HPDE6-E6E7 (cell line): ENCODE data around the gene PCNX1.
"Not testable (repeated sequence)": the region's sequence is repeated elsewhere in the genome, so short reads cannot be mapped to it uniquely, and the experiment has no call there.

Source experiments
- DNase-seq: peaks from one replicate; pipeline ENCODE4 v3.0.0; 2011; ENCODE audit warnings: missing footprints; ENCODE audit errors: extremely low spot score

PCNX1 gene

DNA sequence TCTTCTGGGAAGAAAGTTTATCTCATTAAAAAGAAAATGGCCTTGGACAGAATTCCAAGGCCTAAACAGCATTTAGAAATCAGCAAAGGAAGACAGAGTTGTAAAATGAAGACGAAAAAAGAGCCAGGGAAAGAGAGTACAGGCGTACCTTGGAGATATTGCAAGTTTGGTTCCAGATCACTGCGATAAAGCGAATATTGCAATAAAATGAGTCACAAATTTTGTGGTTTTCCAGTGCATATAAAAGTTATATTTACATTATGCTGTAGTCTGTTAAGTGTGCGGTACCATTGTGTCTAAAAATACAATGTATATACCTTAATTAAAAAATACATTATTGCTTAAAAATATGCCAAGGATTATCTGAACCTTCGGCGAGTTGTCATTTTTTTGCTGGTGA is 9.0 kb downstream of the PCNX1 start:
- DNase-seq, result no peak

DNA sequence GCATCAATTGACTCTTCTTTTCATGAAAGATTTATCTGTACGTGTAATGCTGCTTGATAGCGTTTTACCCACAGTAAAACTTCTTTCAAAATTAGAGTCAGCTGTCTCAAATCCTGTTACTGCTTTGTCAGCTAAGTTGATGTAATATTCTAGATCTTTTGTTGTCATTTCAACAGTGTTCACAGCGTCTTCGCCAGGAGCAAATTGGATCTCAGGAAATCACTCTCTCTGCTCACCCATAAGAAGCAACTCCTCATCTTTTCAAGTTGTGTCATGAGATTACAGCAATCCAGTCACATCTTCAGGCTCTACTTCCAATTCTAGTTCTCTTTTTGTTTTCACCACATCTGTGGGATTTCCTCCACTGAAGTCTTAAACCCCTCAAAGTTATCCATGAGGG is 9.5 kb downstream of the PCNX1 start:
- no peak for DNase-seq

DNA sequence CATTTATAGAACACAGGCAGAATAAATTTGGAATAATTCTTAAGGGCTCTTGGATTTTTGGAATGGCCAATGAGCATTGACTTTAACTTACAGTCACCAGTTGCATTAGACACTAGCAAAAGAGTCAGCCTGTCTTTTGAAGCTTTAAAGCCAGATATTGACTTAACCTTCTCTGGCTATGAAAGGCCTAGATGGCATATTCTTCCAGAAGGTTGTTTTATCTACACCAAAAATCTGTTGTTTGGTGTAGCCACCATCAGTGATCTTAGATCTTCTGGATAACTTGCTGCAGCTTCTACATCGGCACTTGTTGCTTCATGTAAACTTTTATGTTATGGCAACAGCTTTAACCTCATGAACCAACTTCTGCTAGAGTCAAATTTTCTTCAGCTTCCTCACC is 10.4 kb downstream of the PCNX1 start:
- DNase-seq, result no peak

DNA sequence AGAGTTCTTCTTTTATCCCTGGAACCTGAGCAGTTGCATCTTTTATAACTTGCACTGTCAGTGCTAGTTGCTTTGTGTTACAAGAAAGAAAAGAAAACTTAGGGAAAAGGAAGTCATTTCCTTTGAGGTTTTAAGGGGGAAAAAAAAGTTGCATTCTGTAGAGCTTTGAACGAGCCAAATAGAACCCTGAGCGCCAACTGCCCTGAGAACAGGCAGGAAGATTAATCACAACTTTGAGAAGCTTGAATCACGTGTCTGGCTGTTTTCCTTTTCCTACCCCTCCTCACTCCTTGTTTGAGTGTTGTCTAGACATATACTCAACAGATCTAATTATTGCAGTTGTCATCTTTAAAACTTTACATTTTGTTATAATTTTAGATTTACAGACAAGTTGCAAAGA is 12.5 kb downstream of the PCNX1 start:
- DNase-seq, result no peak

DNA sequence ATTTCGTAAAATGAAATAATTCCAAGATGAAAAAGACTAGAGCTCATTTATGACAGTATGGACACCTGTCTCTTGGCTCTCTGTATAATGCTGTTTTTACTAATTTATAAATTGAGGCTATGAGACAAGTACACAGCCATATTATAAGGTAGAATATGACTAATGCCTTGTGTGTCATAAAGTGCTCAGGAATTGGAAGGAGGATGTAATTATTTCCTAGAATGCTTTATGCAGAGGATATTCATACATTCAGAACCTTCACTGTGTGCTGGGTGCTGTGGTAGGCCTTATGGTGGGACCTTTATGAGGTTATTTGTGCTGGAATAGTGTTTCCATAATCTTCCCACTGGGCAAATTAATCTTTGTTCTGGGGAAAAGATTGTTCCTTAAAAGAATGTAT is 13.3 kb downstream of the PCNX1 start:
- no peak for DNase-seq

DNA sequence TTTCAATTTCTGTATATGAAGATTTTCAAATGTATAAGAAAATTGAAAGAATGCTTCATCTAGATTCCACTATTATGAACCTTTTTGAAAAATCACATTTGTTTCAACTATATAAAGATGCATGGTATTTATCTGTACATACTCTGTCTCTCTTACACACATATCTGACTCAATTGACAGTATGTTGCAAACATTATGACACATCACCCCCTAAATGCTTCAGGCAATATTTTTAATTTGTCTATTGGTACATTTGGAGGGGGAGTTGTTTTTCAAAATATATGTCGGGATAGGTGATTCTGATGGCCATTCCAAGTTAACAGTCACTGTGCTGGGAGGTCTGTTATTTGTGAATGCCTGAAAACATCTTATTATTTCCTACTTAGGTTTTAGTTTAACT is 14.4 kb downstream of the PCNX1 start:
- DNase-seq, result no peak

DNA sequence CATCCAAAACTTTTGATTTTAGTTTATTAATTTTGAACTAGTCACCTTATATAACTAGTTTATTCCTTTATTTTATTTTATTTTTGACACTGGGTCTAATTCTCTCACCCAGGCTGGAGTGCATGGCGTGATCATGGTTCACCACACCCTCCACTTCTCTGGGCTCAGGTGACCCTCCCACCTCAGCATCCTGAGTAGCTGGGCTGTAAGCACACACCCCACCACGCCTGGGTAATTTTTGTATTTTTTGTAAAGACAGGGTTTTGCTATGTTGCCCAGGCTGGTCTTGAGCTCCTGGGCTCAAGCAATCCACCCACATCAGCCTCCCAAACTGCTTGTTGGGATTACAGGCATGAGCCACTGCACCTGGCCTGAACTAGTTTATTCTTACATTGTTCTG is 17.3 kb downstream of the PCNX1 start:
- no peak for DNase-seq

DNA sequence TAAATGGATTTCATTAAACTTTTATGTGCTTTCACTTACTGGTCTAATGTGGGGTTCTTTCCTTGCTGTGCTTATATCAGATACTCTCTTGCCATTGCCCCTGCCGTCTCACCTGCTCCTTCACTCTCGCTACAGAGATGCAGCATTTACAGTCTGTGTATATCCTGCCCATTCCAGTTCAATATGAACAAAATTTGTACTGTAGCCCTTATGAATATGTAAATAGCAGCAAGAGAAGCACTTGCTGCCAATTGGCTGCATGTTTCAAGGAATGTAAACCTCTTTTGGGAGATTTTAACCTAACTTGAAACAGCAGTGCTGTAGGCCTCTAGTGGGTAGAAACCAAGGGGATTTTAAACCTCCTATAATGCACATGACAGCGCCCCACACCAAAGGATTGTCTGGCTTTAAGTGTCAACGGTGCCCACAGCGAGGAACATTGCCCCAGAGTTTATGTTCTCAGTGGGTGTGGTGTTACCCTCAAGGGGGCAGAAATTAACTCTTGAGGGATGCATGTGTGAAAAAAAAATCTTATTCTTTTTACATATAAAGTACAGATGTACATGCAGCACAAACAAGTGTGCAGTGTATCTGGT is 19.1 kb downstream of the PCNX1 start:
- no peak for DNase-seq

DNA sequence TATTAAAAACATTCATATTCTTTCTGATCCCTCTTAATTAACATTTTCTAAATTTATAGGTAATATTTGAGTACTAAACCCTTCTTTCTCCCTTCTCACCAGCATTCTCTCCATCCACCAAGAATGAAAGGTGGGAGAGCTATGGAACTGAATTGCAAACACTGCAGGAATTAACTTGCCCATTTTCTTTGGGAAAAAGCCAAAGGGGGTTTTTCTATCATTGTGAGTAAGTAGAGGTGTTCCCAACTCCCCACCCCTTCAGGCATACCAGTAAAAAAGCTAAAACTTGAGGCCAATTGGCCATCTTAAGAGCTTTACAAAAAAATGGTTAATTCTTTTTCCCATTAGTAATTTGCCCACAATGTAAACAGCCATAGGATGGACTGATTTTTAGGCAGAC is 23.7 kb downstream of the PCNX1 start:
- DNase-seq, result no peak

DNA sequence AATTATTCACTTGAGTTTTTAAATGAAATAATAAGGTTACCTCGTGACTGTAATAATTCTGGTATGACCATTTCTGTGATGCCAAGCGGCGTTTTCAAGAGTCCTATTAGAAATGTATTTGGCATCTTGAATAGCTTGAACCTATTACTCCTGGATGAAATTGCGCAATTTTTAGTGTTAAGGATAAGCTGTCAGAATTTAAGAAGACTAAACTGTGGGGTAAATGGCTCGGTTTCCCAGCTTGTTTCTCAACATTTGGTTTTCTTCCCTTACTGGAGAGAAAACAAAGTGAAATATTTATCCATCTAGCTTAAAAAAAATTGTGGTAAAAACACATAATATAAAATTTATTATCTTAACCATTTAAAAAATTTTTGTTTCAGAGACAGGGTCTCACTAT is 26.8 kb downstream of the PCNX1 start:
- DNase-seq, result no peak

DNA sequence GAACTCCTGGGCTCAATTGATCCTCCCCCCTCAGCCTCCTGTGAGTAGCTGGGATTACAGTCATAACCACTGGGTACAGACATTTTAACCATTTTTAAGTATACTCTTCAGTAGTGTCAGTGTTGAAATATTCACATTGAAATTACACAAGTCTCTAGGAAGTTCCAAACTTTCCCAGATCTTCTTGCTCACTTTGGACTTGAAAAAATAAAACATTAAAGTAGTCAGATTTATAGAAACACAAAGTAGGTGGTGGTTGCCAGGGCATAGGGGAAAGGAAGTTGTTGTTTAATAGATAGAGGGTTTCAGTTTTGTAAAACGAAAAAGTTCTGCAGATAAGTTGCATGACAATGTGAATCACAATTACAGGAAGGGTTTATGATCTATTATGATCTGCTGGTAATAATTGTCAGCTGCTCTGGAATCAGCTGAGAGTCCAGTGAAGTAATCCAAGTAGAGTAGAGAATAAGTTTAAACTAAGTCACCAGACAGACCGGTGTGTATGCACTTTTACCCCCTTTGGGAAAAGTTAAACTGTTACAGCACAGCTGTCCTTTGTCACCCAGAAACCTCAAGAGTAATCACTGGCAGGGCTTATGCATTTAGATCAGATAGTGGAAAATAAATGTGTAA is 27.4 kb downstream of the PCNX1 start:
- DNase-seq, result no peak

DNA sequence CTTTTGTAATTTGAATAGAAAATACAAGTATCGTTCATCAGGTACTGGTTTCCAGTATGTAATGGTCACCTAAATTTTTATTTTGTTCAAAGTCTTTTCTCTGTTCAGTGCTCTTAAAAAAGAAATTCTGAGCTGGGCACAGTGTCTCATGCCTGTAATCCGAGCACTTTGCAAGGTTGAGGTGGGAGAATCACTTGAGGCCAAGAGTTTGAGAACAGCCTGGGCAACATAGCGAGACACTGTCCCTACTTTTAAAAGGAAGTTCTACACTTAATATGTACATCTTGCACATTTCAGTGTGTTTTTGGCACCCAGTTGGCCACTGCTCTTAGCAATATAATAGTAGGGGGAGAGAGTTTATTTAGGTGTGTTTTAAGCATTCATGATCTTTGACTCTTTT is 27.9 kb downstream of the PCNX1 start:
- DNase-seq, result no peak

DNA sequence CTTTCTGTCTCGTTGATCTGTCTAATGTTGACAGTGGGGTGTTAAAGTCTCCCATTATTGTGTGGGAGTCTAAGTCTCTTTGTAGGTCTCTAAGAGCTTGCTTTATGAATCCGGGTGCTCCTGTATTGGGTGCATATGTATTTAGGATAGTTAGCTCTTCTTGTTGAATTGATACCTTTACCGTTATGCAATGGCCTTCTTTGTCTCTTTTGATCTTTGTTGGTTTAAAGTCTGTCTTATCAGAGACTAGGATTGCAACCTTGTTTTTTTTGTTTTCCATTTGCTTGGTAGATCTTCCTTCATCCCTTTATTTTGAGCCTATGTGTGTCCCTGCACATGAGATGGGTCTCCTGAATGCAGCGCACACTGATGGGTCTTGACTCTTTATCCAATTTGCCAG is 32.4 kb downstream of the PCNX1 start:
- not testable (repeated sequence) for DNase-seq

DNA sequence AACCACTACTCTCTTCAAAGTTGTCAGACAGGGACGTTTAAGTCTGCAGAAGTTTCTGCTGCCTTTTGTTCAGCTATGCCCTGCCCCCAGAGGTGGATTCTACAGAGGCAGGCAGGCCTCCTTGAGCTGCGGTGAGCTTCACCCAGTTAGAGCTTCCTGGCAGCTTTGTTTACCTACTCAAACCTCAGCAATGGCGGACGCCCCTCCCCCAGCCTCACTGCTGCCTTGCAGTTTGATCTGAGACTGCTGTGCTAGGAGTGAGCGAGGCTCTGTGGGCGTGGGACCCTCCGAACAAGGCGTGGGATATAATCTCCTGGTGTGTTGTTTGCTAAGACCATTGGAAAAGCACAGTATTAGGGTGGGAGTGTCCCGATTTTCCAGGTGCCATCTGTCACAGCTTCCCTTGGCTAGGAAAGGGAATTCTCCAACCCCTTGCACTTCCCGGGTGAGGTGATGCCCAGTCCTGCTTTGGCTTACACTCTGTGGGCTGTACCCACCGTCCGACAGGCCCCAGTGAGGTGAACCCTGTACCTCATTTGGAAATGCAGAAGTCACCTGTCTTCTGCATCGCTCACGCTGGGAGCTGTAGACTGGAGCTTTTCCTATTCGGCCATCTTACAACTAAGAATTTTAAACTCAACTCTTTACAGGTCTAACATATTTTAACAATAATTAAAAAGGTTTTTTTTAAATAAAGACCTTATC is 34.5 kb downstream of the PCNX1 start:
- not testable (repeated sequence) for DNase-seq

DNA sequence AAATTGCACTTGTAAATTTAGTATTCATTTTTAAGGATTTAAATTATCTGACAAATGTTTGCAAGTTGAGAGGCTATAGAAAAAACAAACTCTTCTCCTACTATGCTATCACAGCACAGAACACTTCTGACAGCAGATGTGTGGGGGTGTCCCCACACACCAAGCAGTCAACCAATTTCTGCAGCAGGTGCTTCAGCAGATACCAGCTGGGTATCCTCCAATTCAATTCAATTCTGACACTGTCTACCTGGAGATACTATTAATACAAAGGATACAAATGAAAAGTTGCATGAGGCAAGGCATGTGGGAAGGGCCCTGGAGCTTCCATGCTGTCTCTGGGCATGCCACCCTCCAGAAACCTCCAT is 35.1 kb downstream of the PCNX1 start:
- no peak for DNase-seq

DNA sequence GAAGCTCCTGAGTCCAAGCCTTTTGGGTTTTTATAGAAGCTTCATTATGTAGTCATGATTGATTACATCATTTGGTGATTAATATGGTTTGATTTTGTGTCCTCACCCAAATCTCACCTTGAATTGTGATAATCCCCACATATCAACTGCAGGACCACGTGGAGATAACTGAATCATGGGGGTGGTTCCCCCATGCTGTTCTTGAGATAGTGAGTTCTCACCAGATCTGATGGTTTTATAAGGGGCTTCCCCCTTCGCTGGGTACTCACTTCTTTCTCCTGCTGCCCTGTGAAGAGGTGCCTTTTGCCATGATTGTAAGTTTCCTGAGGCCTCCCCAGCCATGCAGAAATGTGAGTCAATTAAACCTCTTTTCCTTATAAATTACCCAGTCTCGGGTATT is 35.5 kb downstream of the PCNX1 start:
- DNase-seq, result not testable (repeated sequence)

DNA sequence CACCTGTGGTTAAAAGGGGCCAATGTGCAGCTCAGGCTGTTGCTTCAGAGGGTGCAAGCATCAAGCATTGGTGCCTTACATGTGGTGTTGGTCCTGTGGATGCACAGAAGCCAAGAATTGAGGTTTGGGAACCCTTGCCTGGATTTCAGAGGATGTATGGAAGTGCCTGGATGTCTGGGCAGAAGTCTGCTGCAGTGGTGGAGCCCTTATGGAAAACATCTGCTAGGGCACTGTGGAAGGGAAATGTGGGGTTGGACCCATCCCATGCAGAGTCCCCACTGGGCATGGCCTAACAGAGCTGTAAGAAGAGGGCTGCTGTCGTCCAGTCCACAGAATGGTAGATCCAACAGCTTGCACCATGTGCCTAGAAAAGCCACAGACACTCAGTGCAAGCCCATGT is 36.6 kb downstream of the PCNX1 start:
- no peak for DNase-seq

DNA sequence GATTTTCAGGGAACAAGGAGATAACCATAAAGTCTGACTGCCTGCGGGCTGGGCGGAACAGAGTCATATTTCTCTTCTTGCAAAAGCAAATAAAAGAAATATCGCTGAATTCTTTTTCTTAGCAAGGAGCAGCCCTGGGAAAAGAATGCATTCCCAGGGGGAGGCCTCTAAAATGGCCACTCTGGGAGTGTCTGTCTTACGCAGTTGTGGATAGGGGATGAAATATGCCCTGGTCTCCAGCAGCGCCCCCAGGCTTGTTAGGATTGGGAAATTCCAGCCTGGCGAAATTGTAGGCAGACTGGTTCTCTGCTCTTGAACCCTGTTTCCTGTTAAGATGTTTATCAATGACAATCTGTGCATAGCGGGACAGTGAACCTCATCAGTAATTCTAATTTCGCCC is 40.5 kb downstream of the PCNX1 start:
- no peak for DNase-seq

DNA sequence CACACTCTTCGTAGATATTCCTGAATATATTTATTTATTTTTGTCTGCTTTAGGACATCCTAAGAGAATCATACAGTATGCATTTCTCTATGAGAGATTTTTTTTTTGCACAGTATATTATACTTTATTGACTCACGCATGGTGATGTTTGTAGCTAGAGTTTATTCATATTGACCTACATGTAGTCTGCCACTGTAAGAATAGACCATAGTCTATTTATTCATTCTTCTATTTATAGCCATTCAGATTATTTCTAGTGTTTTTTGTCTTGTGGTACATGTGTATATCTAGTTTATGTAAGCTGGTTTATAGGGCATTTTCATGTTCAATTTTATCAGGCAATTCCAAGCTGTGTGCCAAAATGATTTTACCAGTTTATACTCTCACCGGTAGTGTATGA is 45.2 kb downstream of the PCNX1 start:
- no peak for DNase-seq

DNA sequence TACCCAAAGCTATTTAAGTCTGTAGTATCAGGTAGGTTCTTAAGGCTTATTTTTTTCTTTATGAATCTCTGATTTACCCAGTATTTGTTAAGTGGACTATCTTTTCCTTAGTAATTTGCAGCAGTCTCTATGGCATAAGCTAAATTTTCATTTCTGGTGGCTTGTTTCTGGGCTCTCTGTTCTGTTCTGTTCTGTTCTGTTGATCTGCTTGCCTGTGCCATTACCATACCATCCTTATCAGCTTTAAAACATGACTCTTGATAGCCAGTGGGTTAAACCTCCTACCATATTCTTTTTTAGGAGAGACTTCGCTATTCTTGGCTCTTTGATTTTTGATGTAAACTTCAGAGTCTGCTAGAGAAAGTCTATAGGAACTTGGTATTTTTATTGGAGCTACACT is 46.8 kb downstream of the PCNX1 start:
- no peak for DNase-seq

DNA sequence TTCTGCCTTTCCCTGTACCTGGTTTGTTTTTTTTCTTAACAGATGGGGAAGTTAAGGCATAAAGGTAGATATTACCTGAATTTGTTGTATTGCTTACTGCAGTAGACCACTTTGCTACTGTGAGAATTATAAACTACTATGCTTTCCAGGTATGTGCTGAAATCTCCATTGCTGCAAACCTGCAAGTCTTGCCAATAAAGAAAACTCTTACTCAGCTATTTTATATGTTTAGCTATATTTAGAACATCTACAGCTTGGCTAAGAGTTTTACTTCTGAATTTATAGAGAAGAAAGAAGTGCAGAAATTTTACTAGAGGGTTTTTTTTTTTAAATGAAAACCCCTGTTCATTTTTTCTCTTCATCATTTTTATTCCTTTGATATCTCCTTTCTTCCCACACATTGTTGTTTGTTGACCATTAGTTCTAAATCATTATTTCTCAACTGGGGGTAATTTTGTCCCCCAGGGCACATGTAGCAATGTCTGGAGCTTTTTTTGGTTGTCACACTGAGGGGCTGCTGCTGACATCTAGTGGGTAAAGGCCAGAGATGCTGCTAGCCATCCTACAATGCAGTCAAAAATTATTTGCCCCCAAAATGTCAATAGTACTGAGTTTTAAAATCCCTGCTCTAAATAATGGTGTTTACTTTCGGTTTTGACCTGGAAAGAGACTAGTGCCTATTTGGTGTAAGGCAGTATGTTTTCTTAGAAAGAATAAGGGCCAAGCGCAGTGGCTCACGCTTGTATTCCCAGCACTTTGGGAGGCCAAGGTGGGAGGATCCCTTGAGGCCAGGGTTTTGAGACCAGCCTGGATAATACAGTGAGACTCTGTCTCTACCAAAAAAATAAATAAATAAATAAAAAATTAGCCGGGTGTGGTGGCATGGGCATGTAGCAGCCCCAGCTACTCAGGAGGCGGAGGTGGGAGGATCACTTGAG is 48.6 kb downstream of the PCNX1 start:
- no peak for DNase-seq

DNA sequence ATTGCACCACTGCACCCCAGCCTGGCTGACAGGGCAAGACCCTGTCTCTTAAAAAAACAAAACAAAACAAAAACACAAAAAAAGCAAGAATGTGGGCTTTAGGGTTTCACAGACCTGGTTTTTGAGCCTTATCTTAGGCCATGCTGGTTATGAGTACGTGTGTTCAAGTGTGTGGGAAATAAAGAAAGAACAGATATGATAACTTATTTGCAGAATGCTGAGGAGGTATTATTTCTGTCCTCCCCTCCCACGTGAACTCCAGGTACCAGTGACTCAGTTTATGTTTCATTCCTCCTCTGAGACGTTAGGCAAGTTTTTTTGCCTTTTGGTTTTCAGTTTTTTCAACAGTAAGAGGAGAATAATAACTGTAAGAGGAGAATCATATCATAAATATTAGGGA is 49.3 kb downstream of the PCNX1 start:
- no peak for DNase-seq
